Inferior parietal cortex (tissue), 1 donor: ENCODE measurements around the gene TSEN2.
"Not testable (repeated sequence)": the region's sequence is repeated elsewhere in the genome, so short reads cannot be mapped to it uniquely, and the experiment has no call there.

Experiments
- DNase-seq: peaks from one replicate; pipeline ENCODE4 v3.0.0-alpha.2; 2016; ENCODE audit errors: extremely low spot score

Gene TSEN2

DNA sequence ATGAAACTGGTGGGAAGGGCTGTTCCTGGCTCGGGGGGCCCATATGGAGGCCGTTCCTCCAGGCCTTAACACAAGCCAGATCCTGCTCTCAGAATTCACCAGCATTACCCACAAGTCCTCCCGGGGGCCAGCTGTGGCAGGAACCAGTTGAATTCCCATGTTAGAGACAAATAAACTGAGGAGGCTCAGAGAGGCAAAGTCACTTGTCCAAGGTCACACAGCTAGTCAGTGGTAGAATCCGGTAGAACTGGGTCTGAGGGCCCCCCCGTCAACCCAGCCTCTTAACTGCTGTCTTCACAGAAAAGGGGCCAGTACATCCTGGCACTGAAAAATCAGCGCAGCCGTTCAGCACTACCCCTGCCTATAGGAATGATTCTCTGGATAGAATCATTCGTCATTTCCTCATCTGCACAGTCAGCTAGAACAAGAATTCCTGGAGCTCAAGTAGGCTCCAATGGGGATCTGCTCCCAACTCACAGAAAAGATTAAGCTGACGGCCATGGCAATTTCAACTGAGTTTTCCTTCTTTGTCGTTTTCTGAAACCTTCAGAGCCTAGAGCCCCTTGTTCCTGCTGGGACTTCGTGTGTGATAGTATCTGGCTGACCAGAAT, 12.2 kb upstream of the TSEN2 start:
- no peak for DNase-seq

DNA sequence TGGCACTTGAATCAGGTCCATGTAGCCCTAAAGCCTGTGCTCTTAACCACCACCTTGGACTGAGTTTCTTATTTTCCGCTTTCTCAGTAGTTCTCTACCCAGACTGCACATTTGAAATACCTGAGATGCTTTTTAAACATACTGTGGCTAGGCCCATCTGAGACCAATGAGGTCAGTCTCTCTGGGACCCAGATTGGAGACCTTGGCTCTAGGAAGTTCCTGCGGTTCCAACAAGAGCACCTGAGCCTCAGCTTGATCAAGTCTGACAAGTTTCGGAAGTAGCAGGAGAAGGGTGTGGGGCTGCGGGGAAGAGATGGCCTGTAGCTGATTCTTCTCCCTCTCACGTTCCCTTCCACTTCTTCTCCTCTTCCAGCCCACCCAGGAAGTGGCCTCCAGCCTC, 11.5 kb upstream of the TSEN2 start:
- DNase-seq: no peak

DNA sequence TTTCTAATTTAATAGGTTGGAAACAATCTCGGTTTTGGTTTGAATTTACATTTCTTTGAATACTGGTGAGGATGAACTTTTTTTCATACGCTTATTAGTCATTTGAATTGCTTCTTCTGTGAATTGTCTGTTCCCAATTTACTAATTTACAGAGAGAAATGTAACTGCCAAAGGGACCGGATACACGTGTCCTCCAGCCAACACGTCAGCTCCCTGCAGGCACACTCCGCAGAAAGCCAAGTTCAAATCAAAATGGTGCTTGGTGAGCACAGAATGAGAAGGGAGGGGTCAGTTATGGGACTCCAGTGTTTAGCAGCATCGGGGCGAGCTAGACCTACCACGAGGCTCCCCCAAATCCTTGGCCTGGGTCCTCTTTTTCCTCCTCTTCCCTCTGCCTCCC, 10.8 kb upstream of the TSEN2 start:
- no peak for DNase-seq

DNA sequence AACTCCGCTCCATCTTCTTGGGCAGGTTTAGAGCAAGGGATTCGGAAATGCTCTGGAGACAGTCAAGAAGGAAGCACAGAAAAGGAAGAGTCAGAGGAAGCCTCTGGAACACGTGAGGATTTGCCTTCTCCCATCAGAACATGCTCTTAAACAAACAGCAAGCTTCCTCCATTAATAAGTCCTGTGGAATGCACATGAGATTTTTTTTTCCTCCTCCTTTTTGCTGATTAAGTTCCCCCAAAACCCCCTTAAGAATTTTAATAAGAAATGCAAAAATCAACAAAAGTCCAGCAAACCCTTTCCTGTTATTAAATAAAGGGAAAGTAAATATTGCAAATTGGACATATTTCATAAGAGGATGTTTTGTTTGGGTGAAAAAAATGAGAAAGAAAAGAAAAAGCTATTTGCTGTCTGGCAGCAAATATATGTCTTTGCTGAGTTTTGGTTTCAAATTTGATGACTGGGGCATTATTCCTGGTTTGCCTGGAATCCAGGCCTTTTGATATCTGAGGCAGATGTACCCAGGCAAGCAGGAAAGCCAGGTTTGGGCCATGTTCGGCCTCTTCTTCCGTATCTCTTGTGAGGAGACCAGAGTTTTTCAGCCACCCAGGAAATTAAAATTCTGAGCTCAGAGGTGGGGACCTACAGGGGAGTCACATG, 7.9 kb upstream of the TSEN2 start:
- DNase-seq: no peak

DNA sequence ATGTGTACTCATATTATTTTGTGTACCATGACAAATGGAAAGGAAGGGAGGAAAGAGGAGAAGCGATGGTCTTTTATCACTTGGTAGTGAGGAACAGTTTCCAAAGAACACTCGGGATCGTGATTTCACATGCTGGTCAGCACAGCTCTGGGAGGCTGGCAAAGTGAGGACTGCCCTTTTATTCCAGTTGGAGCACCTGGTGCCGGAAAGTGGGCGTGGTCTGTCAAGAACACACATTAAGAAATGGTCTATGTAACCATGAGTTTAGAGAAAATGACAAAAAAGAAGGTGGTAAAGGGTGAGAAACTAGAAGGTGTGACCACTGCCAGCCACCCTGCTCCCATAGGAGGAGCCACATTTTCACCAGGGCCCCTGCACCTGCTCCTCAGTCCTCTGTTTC, 7.0 kb upstream of the TSEN2 start:
- no peak for DNase-seq

DNA sequence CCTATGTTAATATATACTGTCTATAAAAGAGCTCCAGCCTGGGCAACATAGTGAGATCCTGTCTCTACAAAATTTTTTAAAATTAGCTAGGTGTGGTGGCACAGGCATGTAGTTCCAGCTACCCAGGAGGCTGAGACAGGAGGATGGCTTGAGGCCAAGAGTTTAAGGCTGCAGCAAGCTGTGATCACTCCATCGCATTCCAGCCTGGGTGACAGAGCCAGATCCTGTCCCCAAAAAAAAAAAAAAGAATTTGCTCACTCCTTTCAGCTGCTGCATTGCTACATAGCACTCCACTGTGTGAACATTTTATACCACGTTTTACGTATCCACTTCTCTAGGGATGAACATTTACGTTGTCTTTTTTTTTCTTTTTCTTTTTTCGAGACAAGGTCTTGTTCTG, 6.0 kb upstream of the TSEN2 start:
- no peak for DNase-seq

DNA sequence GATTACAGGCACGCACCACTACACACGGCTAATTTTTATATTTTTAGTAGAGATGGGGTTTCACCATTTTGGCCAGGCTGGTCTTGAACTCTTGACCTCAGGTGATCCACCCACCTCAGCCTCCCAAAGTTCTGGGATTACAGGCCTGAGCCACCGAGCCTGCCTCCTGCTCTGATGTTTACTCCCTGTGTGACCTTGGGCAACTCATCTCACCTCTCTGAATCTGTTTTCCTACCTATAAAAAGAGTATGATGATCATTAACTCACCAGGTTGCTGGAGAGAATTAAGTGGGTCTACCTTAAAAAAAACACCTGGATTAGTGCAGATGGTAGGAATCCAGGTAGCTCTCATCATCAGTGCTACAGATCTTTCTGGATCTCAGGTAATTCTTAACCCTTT, 5.1 kb upstream of the TSEN2 start:
- DNase-seq: not testable (repeated sequence)

DNA sequence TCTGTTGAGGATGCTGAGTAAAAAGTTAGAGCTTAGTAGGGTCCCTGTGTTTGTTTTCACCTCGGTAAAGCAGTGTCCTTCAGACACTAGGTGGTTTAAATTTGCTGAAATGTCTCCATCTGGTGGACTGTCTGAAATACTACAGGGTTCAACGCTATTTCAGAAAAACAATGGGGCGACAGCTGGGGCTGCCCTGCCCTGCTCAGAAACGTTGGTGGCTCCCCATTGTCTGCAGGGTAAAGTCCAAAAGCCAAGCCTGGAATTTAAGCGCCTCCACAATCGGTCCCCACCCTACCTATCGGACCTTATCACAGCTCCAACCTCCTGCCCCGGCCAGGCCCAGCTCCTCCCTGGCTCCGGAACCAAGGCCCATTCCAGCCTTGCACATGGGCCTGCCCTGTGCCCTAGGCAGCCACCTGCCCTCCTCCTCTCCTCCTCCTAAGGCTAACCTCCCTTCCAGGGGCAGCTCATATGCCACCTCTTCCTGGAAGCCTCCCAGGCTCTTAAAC, 4.3 kb upstream of the TSEN2 start:
- DNase-seq: peak; percentile 71

DNA sequence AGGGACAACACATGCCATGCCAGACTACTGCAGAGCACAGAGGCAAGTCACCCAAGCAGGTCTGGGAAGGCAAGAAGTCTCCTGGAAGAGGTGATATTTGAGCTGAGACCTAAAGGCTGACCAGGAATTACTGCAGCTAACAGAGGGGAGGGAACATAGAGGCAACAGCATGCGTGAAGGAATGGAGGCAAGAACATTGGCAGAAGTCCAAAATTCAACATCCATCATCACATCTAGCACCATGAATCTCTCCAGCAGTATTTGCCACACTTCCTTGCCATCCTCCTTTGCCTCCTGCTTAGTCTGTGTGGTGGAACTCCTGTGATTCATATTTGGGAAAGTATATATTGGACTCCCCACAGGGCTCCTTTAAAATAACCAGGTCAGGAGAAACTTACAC, 870 bp upstream of the TSEN2 start:
- DNase-seq: peak; percentile 33

DNA sequence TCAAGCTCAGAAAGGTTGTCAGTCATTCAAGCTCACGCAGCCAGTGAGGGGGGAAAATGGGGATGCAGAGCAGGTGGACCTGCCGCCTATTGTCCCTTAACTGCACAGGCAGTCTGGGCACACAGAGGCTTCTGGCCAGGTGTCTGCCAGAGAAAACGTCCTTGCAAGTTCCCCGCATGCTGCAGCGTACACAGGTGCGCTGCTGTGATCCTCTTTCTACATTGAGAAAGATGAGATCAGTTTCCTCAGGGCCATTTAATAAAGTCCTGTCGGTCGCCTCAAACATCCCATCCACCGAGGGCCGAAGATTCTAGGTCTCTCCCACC, 445 bp upstream of the TSEN2 start:
- no peak for DNase-seq

DNA sequence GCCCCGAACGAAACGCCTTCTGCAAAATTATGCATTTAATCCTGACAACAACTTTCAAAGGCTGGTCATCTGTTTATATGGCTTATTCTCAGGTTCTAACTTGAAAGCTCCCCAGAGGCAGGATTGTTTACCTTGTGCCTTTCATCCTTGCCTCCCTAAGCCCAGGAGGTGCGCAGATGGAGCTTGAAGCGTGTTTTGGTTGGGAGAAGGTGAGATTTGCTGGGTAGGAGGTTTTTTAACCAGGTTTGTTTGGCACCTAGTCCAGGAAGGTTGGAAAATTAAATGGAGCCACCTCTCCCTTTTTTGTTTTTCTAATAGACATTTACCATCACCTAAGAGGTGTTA, 675 bp downstream of the TSEN2 start:
- DNase-seq: peak; percentile 17

DNA sequence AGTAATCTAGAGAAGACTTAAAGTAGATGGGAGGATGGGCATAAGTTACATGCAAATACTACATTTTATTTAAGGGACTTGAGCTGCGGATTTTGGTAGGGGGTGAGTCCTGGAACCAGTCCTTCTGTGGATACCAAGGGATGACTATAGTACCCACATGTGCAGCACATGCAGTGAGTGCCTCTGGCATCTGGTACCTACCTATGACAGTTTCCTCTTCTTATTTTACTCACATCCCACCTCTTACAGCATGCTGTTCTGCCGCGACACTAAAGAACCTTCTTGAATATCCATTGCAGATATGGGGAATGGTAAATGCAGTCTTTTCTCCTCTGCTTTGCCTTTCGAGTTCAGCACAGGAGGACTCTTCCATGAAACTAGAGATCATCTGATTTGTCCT, 1.7 kb downstream of the TSEN2 start:
- no peak for DNase-seq

DNA sequence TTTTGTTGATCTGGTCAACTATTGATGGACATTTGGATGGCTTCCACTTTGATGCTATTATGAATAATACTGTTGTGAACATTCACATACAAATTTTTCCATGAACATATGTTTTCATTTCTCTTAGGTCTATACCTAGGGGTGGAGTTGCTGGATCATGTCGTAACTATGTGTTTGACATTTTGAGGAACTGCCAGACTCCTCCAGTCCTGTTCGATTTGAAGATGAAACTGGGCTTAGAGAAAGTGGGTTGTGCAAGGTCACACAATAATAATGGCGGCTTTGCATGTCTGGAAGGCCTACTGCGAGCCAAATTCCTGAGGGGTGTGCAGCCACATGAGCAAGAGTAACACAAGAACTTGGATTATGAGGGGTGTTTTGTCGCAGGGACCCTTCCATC, 2.6 kb downstream of the TSEN2 start:
- no peak for DNase-seq

DNA sequence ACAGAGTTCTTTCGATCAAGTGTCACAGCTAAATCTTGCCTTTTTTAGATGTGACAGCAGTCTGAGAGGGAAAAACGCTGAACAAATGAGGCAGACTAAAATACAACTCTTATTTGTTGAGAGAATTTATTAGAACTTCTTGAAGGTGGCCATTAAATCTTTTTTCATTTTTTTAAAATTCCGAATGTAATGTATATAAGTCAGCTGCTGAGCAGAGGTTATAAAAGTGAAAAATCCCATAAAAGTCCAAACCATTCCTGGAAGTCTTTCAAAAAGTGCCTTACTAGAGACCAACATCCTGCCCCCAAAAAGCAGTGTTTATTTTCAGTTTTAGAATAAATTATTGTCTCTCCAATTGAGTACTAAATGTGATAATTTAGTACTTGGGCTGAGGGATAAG, 3.1 kb downstream of the TSEN2 start:
- DNase-seq: no peak

DNA sequence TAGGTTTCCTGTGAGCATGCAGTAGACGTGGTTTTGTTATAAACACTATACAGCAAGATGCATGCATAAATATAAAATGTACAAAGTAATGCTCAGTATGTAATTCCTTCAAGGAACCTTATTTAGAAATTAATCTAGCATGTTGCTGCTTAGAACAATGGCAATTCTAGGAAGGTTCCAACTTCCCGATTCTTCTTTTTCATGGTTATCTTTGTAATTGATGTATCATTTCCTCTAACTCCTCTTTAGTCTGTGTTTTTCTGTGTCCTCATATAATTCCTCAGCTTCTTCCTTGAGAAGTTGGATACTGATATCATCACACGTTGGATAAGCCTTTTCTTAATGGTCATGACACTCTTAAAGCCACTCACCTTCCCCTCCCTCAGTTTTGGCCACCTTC, 3.5 kb downstream of the TSEN2 start:
- no peak for DNase-seq

DNA sequence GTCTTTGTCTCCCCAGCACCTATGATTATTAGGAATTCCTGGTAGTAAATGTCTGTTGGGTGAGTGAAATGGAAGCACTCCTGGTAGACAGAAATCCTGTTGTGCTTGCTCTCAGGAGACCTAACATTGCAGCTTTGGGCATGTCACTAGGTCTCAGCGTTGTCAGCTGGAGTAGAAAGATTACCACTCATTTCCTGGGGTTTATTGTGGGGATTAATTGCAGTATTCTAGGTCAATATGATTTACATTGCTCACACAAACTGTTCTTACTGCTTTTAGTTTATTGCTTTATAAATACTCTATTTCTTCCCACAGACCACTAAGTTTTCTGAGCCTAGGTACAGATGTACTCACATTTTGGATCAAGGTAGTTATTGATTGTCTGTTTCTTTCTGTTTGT, 5.1 kb downstream of the TSEN2 start:
- DNase-seq: no peak

DNA sequence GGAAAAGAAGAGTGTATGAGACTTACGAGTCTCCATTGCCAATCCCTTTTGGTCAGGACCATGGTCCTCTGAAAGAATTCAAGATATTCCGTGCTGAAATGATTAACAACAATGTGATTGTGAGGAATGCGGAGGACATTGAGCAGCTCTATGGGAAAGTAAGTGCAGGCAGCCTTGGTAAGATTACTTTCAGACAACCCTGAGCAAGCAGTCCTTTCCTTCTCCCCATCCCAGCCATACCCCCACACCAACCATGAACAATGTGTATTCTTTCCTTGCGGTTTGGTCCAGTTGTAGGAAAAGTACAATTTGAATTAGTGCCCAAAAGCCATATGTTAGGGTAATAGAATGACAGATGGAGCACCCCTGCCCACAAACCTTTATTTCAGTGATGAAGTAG, 5.6 kb downstream of the TSEN2 start:
- no peak for DNase-seq

DNA sequence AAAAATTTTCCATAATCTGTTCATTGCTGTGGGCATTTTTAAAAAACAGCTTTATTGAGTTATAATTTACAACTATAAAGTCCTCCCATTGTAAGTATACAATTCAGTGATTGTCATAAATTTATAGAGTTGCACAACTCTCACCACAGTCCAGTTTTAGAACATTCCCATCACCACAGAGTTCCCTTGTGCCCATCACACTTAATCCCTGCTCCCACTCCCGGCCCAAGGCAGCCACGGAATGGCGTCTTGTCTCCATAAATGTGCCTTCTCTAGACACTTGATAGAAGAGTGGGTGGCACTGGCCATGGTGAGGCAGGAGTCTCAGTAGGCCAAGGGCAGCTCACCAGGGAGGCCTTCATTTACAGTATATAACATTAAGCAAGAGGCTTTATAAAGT, 6.3 kb downstream of the TSEN2 start:
- DNase-seq: no peak

DNA sequence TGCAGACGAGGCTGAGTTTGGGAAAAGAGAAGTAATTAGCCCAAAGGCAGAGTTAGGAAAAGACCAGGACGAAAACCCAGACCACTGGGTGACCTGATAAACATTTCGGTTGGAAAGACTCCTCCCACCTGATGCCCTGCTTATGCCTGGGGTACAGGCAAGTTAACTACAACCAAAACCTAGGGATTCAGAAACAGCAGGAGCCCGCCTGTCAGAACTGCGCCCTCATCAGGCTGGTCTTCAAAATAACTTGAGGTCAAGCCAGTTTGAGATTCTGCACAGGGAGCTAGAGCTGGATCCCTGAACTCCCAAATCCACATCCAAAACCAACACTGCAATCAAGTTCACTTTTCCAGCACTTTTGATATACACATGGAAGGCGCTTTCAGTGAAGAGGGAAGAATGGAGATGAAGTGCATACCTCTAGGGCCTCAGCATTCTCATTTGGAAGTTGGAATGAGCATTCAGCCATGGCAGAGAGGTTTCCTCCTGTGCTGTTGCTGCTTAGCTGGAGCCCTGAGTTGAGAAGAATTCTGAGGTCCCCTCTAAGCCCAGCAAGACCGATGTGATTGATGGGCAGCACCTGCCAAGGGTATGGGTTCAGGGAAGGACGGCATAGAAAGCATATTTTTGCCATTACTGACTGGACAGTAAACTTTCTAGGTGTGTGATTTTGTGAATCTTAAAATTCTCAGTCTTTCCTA, 11.6 kb downstream of the TSEN2 start:
- no peak for DNase-seq

DNA sequence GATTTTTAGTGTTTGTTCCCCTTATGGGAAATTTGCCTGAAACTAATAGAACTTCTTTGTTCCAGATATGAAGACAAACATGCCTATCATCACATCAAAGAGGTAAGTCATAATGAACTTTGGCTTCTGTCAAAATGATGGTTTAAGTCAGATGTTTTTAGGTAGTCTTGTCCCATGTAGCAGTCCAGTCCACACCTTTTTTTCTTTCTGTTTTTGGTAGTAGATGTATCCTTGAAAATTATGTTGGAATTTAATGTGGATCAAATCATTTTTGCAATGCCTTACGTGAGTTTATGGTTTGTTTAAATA, 12.1 kb downstream of the TSEN2 start:
- no peak for DNase-seq

DNA sequence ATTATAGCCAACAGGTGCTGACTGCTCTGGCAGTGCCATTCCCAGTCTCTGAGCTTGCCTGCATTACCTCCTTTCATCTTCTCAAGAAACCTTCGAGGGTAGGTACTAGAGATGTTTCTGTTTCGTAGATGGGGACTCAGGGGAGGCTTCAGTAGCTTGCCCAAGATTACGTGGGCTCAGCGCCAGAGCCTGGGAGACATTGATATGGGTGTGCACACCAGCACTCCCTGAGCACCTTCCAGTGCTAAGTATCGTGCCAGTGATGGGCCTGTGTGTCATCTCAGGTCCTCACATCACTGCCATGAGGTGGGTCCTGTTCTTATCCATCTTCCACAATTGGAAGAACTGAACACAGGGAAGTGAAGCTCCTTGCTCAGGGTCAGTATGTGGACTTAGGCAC, 15.2 kb downstream of the TSEN2 start:
- DNase-seq: no peak

DNA sequence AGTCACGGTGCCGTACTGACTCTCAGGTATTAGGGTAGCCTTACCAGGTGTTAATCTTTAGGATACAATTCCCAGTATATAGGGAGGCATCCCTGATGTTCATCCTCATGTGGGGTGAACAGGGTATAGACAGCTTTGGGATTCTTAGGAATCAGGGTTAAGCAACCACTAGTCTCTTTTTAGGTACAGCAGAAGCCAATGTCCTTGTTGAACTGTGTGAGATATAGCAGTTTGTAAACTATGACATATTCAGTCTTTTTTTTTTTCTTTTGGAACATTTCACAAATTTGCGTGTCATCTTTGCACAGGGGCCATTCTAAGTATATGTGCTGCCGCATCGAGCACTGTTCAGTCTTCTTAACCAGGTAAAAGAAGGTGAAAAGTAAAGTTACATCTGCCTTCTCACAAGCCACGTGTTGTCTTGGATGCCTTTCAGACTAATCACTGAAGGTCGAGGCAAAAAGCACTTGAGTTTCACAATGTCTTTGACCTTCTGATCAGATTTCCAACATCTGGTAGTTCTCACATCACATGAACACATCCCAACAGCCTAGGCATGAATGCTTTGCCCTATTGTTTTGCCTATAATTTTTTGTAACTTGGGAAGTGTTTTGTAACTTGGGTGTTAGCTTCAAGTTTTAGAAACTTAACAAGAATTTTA, 17.2 kb downstream of the TSEN2 start:
- no peak for DNase-seq
